CD4-positive, alpha-beta T cell treated with Interleukin-17A for 1 hour (primary cell): Measurements from ENCODE around the gene NAA20.

ENCODE experiments used
- DNase-seq: peaks from one replicate; pipeline ENCODE4 v3.0.0-alpha.2; 2020

The NAA20 gene

GRCh38 chr20:20017001-20017843 is at the start of gene NAA20:
NAA20 (plus strand) TSS chr20:20017362; CDS start chr20:20017397, 35 bp downstream.
- DNase-seq = peak; percentile 91

- no peak for DNase-seq
Measured at GRCh38 chr20:19967445-19967844, 49.7 kb upstream of the NAA20 start.

GRCh38 chr20:19968028-19968427 is 49.1 kb upstream of the NAA20 start:
- DNase-seq = no peak

GRCh38 chr20:19968466-19969073 is 48.6 kb upstream of the NAA20 start:
- DNase-seq = peak; percentile 53

- DNase-seq = no peak
Measured at GRCh38 chr20:19969106-19969505, 48.1 kb upstream of the NAA20 start.

GRCh38 chr20:19969507-19970255 is 47.5 kb upstream of the NAA20 start:
- no peak for DNase-seq

- DNase-seq = no peak
Measured at GRCh38 chr20:19970256-19970765, 46.9 kb upstream of the NAA20 start.

- no peak for DNase-seq
Measured at GRCh38 chr20:19971116-19971515, 46.0 kb upstream of the NAA20 start.

GRCh38 chr20:19973961-19974629 is 43.1 kb upstream of the NAA20 start:
- no peak for DNase-seq

- DNase-seq = no peak
Measured at GRCh38 chr20:19974630-19975435, 42.3 kb upstream of the NAA20 start.

GRCh38 chr20:19975436-19975799 is 41.7 kb upstream of the NAA20 start:
- DNase-seq = no peak

- DNase-seq = no peak
Measured at GRCh38 chr20:19975901-19976300, 41.3 kb upstream of the NAA20 start.

- DNase-seq = peak; percentile 14
Measured at GRCh38 chr20:19976595-19977372, 40.4 kb upstream of the NAA20 start.

- no peak for DNase-seq
Measured at GRCh38 chr20:19977373-19977770, 39.8 kb upstream of the NAA20 start.

GRCh38 chr20:19978511-19979210 is 38.5 kb upstream of the NAA20 start:
- DNase-seq = no peak

- DNase-seq = no peak
Measured at GRCh38 chr20:19981031-19981451, 36.1 kb upstream of the NAA20 start.

GRCh38 chr20:19986419-19986818 is 30.7 kb upstream of the NAA20 start:
- DNase-seq = no peak

- DNase-seq = no peak
Measured at GRCh38 chr20:19987046-19987445, 30.1 kb upstream of the NAA20 start.

GRCh38 chr20:19990850-19991249 is 26.3 kb upstream of the NAA20 start:
- no peak for DNase-seq

GRCh38 chr20:19991308-19991707 is 25.9 kb upstream of the NAA20 start:
- DNase-seq = no peak

GRCh38 chr20:19991854-19992253 is 25.3 kb upstream of the NAA20 start:
- no peak for DNase-seq
